MM.1S (cell line): ENCODE measurements around the gene KRTDAP.

Experiments
- CTCF ChIP-seq: fragments of 300-600 bp; sonication (generic); IDR thresholded peaks from 2 replicates; pipeline ENCODE4 v1.5.1; 2016; ENCODE audit warnings: antibody characterized with exemption, low read length, mixed read lengths
- EZH2 ChIP-seq: fragments of 300-600 bp; sonication (generic); optimal IDR thresholded peaks from 2 replicates; pipeline ENCODE3; 2017; ENCODE audit warnings: low read depth, mild to moderate bottlenecking, antibody characterized with exemption, low read length, mixed read lengths
- EZH2phosphoT487 ChIP-seq: fragments of 300-600 bp; sonication (generic); IDR thresholded peaks from 2 replicates; pipeline ENCODE4 v1.6.1; 2018; ENCODE audit warnings: antibody characterized with exemption, low read length

GRCh38 chr19:35461060-35461459 is 29.2 kb downstream of the KRTDAP start:
- no peak for TF ChIP-seq CTCF
- TF ChIP-seq EZH2phosphoT487 = no peak
- TF ChIP-seq EZH2 = no peak
